Gastrocnemius medialis (tissue), 4 donors: ENCODE measurements around the gene CORO2A.

ENCODE experiments used
- CTCF ChIP-seq, 5 experiments: fragments of 450-650 bp in 3 of 5; fragments of 200-600 bp in 2 of 5; sonication (generic) in 2 of 5; IDR thresholded peaks in 4 of 5; conservative IDR thresholded peaks in 1 of 5; 1 replicate in 4 of 5; 2 replicates in 1 of 5; pipeline ENCODE4 v1.5.1; 2016 to 2019; ENCODE audit warnings: antibody characterized with exemption in 5 of 5, mild to moderate bottlenecking in 3 of 5, moderate library complexity in 3 of 5
- POLR2A ChIP-seq, 2 donors: fragments of 450-650 bp; IDR thresholded peaks; one replicate each; pipeline ENCODE4 v1.6.1; 2017; ENCODE audit warnings: antibody characterized with exemption in 2 of 2, mild to moderate bottlenecking in 2 of 2, moderate library complexity in 2 of 2

GRCh38 chr9:98203153-98203552 is 10.7 kb upstream of the CORO2A start:
- TF ChIP-seq CTCF (IDR thresholded peaks at IDR 0.05 in 4 of 5, conservative IDR thresholded peaks at IDR 0.05 in 1 of 5) (no peak), POLR2A (IDR thresholded peaks at IDR 0.05) (no peak)
